Lower leg skin (tissue), 3 donors: ENCODE measurements around the gene S100A5.

Source experiments
- POLR2A ChIP-seq, 2 donors: fragments of 450-650 bp; IDR thresholded peaks; one replicate each; pipeline ENCODE4 v1.6.1; 2016 to 2017; ENCODE audit warnings: antibody characterized with exemption in 2 of 2, mild to moderate bottlenecking in 1 of 2, moderate library complexity in 1 of 2
- TF ChIP-seq, protein P1 (sequence below), 3 donors: fragments of 450-650 bp; IDR thresholded peaks; one replicate each; pipeline ENCODE4 v1.5.1; 2016; ENCODE audit warnings: antibody characterized with exemption in 3 of 3, mild to moderate bottlenecking in 3 of 3, moderate library complexity in 2 of 3

DNA sequence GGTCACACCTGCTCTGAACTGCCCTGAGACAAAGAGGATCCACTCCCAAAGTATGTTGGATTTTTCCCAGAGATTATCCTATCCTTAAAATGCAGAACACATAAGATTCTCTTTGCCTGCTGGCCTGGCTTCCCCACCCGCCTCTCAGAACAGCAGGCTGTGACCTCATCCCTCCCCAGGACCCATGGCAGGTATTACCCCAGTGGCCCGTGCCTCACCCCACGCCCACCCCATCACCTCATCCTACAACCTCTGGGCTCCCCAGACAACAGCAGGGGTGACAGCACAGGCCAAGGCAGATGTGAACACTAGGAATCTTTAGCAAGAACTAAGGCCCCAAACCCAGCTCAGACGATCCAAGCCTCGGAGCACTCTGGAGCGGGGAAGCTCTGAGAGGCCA is 45.2 kb downstream of the S100A5 start:
- no peak for TF ChIP-seq POLR2A (IDR thresholded peaks at IDR 0.05)
- TF ChIP-seq, protein P1, sequence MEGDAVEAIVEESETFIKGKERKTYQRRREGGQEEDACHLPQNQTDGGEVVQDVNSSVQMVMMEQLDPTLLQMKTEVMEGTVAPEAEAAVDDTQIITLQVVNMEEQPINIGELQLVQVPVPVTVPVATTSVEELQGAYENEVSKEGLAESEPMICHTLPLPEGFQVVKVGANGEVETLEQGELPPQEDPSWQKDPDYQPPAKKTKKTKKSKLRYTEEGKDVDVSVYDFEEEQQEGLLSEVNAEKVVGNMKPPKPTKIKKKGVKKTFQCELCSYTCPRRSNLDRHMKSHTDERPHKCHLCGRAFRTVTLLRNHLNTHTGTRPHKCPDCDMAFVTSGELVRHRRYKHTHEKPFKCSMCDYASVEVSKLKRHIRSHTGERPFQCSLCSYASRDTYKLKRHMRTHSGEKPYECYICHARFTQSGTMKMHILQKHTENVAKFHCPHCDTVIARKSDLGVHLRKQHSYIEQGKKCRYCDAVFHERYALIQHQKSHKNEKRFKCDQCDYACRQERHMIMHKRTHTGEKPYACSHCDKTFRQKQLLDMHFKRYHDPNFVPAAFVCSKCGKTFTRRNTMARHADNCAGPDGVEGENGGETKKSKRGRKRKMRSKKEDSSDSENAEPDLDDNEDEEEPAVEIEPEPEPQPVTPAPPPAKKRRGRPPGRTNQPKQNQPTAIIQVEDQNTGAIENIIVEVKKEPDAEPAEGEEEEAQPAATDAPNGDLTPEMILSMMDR (IDR thresholded peaks at IDR 0.05): no peak
